Upper lobe of left lung (tissue), 6 donors: ENCODE data around the gene CEP131. TPM values are rescaled to one million over a fixed set of nuclear protein-coding genes. Genes with fewer than 3 reads are reported as not detected.

Experiments
- ATAC-seq, 2 donors: fragments of 200-7000 bp; cut with Tn5 transposase; one replicate each; pipeline ENCODE4 v1.9.1; 2022; ENCODE audit warnings: mild to moderate bottlenecking in 2 of 2, moderate library complexity in 2 of 2; ENCODE audit not compliant: low FRiP score in 2 of 2
- DNase-seq, 2 donors: peaks; one replicate each; pipeline ENCODE4 v3.0.0-alpha.2; 2019 to 2020
- H3K27ac ChIP-seq, 4 donors: fragments of 200-600 bp; sonication (generic); one replicate each; pipeline ENCODE4 v1.5.1; 2016 to 2019
- H3K27me3 ChIP-seq, 4 donors: fragments of 200-600 bp; sonication (generic); one replicate each; pipeline ENCODE4 v1.5.1; 2017 to 2019
- H3K36me3 ChIP-seq, 4 donors: fragments of 200-600 bp; sonication (generic); one replicate each; pipeline ENCODE4 v1.5.1; 2016 to 2019
- H3K4me1 ChIP-seq, 4 donors: fragments of 200-600 bp; sonication (generic); one replicate each; pipeline ENCODE4 v1.5.1; 2018 to 2019
- H3K4me3 ChIP-seq, 4 donors: fragments of 200-600 bp; sonication (generic); one replicate each; pipeline ENCODE4 v1.5.1; 2017 to 2019; ENCODE audit warnings: mild to moderate bottlenecking in 2 of 4, moderate library complexity in 1 of 4
- H3K9me3 ChIP-seq, 4 donors: fragments of 200-600 bp; sonication (generic); one replicate each; pipeline ENCODE4 v1.5.1; 2018 to 2019
- CTCF ChIP-seq, 6 experiments: fragments of 450-650 bp in 4 of 6; fragments of 200-600 bp in 2 of 6; sonication (generic) in 2 of 6; IDR thresholded peaks; one replicate each; pipeline ENCODE4 v1.5.1; 2016 to 2019; ENCODE audit warnings: antibody characterized with exemption in 6 of 6
- EP300 ChIP-seq, 4 donors: sonication (generic); formaldehyde crosslinking; IDR thresholded peaks; one replicate each; pipeline ENCODE4 v1.5.1; 2017; ENCODE audit warnings: antibody characterized with exemption in 4 of 4, control low read depth in 2 of 4
- POLR2A ChIP-seq, 4 donors: fragments of 450-650 bp; IDR thresholded peaks; one replicate each; pipeline ENCODE4 v1.5.1; 2016 to 2017; ENCODE audit warnings: antibody characterized with exemption in 4 of 4, mild to moderate bottlenecking in 2 of 4
- POLR2AphosphoS5 ChIP-seq, 2 donors: sonication (generic); formaldehyde crosslinking; IDR thresholded peaks; one replicate each; pipeline ENCODE4 v1.5.1; 2017; ENCODE audit warnings: antibody characterized with exemption in 2 of 2
- WGBS, 2 donors: methylation state at CpG; one replicate each; pipeline ENCODE4 v1.1.5; 2017 to 2018; 5-methylcytosine and 5-hydroxymethylcytosine counted together
- total RNA-seq, 6 donors: library from RNA; depleted of rRNA in 4 of 6; stranded (reverse); fragments of >200 nt in 4 of 6; gene quantifications; one replicate each; pipeline versions ENCODE4 v1.1.0 to v1.2.1, GENCODE V29; 2016 to 2021
- donor health status: DM: no; HTN: no; CAD: no; lungs with moderate emphysema.
- donor health status: DM: no; HTN: yes; CAD: no; lungs with severe emphysema.

Gene CEP131
- total RNA-seq, 6 donors from 2014 or later, result 5.3 to 55.5 (median 12.6) TPM

GRCh38 chr17:81221842-81222619 is 734 bp downstream of the CEP131 start:
- 3 to 25% methylated on average over 7 to 20 of the region's 24 CpGs for WGBS, 2 donors
- H3K27me3 ChIP-seq, result no peaks in the 10 kb centered on the region
- no peak for TF ChIP-seq CTCF (IDR thresholded peaks at IDR 0.05)
- TF ChIP-seq POLR2A (IDR thresholded peaks at IDR 0.05), result no peak
- TF ChIP-seq POLR2AphosphoS5 (IDR thresholded peaks at IDR 0.05), result no peak
- no peak for TF ChIP-seq EP300 (IDR thresholded peaks at IDR 0.05)
- no peak for DNase-seq
- H3K4me1 ChIP-seq, result peaks cover 14 to 26% (median 21%) of the 10 kb centered on the region in 4 donors
- peak overlapping the region in 1 of 4 donors; percentile 16 for H3K27ac ChIP-seq
- no peak for ATAC-seq
- peak overlapping the region; percentile 75 to 89 (median 78) for H3K4me3 ChIP-seq
- H3K9me3 ChIP-seq, result no peaks in the 10 kb centered on the region
- peaks cover 0 to 8% (median 0%) of the 10 kb centered on the region in 4 donors for H3K36me3 ChIP-seq

GRCh38 chr17:81221371-81221841 is 1.4 kb downstream of the CEP131 start:
- no peak for ATAC-seq
- Histone ChIP-seq H3K27ac (no peak overlapping the region), H3K4me3 (no peak overlapping the region), H3K36me3 (peaks cover 0 to 8% (median 0%) of the 10 kb centered on the region in 4 donors), H3K27me3 (no peaks in the 10 kb centered on the region), H3K4me1 (peaks cover 14 to 26% (median 21%) of the 10 kb centered on the region in 4 donors), H3K9me3 (no peaks in the 10 kb centered on the region)
- no peak for TF ChIP-seq POLR2A (IDR thresholded peaks at IDR 0.05)
- no peak for TF ChIP-seq POLR2AphosphoS5 (IDR thresholded peaks at IDR 0.05)
- no peak for TF ChIP-seq EP300 (IDR thresholded peaks at IDR 0.05)
- DNase-seq, result no peak
- WGBS, 2 donors, result 76 to 87% methylated on average over 11 of the region's 11 CpGs

- peaks cover 0 to 8% (median 0%) of the 10 kb centered on the region in 4 donors for H3K36me3 ChIP-seq
- DNase-seq, result peak in 1 of 2 donors; percentile 79
- H3K4me3 ChIP-seq, result no peak overlapping the region
- TF ChIP-seq POLR2AphosphoS5 (IDR thresholded peaks at IDR 0.05), result no peak
- TF ChIP-seq CTCF (IDR thresholded peaks at IDR 0.05), result no peak
- no peak for TF ChIP-seq POLR2A (IDR thresholded peaks at IDR 0.05)
- TF ChIP-seq EP300 (IDR thresholded peaks at IDR 0.05), result no peak
- no peak overlapping the region for H3K27ac ChIP-seq
- H3K9me3 ChIP-seq, result no peaks in the 10 kb centered on the region
- 95 to 98% methylated on average over 19 to 23 of the region's 24 CpGs for WGBS, 2 donors
- peaks cover 14 to 26% (median 21%) of the 10 kb centered on the region in 4 donors for H3K4me1 ChIP-seq
- no peaks in the 10 kb centered on the region for H3K27me3 ChIP-seq
- no peak for ATAC-seq
Measured at GRCh38 chr17:81219476-81220180, 3.1 kb downstream of the CEP131 start.

GRCh38 chr17:81218991-81219390 is 3.8 kb downstream of the CEP131 start:
- H3K27me3 ChIP-seq, result no peaks in the 10 kb centered on the region
- ATAC-seq (no peak), DNase-seq (no peak)
- H3K4me1 ChIP-seq, result peaks cover 14 to 25% (median 20%) of the 10 kb centered on the region in 4 donors
- 97 to 98% methylated on average over 9 to 11 of the region's 11 CpGs for WGBS, 2 donors
- H3K4me3 ChIP-seq, result no peak overlapping the region
- TF ChIP-seq EP300 (IDR thresholded peaks at IDR 0.05), result no peak
- no peak for TF ChIP-seq POLR2AphosphoS5 (IDR thresholded peaks at IDR 0.05)
- peaks cover 0 to 8% (median 0%) of the 10 kb centered on the region in 4 donors for H3K36me3 ChIP-seq
- H3K9me3 ChIP-seq, result no peaks in the 10 kb centered on the region
- H3K27ac ChIP-seq, result no peak overlapping the region

GRCh38 chr17:81218459-81218858 is 4.3 kb downstream of the CEP131 start:
- no peak for TF ChIP-seq EP300 (IDR thresholded peaks at IDR 0.05)
- TF ChIP-seq POLR2AphosphoS5 (IDR thresholded peaks at IDR 0.05), result no peak
- no peak for TF ChIP-seq CTCF (IDR thresholded peaks at IDR 0.05)
- TF ChIP-seq POLR2A (IDR thresholded peaks at IDR 0.05), result no peak
- Histone ChIP-seq H3K27ac (no peak overlapping the region), H3K4me3 (no peak overlapping the region), H3K27me3 (no peaks in the 10 kb centered on the region), H3K4me1 (peaks cover 10 to 19% (median 15%) of the 10 kb centered on the region in 4 donors), H3K9me3 (no peaks in the 10 kb centered on the region), H3K36me3 (peaks cover 0 to 8% (median 0%) of the 10 kb centered on the region in 4 donors)
- 87 to 88% methylated on average over 13 of the region's 13 CpGs for WGBS, 2 donors
- ATAC-seq, result no peak
- DNase-seq, result peak in 1 of 2 donors; percentile 75
